Hepatocyte (in vitro differentiated cells): Measurements from ENCODE around the gene ANKRD39.

ENCODE experiments used
- EZH2 ChIP-seq: fragments of 200-600 bp; sonication (generic); IDR thresholded peaks from 2 replicates; pipeline ENCODE4 v1.6.1; 2016; ENCODE audit warnings: antibody characterized with exemption, mild to moderate bottlenecking, borderline replicate concordance
- TF ChIP-seq, protein P1 (sequence below): fragments of 200-600 bp; sonication (generic); IDR thresholded peaks from 2 replicates; pipeline ENCODE4 v1.5.1; 2016; ENCODE audit warnings: antibody characterized with exemption, mild to moderate bottlenecking; ENCODE audit not compliant: poor library complexity

DNA sequence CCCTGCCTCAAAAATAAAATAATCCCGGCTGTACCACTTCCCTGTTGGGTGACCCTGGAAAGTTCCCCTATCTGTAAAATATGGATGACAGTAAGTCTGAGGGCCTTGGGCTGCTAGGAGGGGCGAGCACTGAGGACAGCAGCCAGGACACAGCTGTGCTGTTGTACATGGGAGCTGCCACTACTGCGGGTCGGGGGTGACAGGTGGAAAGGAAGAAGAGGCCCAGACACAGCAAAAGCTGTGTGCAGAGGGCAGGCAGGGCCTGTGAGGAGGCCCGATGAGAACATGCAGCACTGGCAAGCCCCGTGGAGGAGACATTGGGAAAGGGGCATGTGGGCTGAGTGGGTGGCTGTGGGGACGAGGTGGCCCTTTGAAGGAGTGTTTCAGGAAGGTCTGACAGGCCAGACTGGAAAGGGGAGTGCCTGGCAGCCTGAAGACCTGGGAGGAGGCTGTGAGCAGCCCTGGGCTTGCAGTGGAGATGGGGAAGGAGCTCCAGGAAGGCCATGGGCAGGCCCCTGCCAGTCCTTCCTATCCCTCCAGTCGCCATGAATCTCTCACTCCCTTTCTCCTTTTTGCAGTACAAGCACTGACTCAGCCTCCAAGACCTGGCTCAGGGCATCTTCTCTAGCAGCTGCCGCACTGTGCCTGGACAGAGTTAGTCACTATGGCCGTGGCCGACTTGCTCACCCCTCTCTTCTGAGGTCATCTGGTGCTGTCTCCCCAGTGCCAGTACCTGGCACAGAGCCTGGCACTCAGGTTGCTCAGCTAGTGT, 41.0 kb upstream of the ANKRD39 start:
- TF ChIP-seq, protein P1, sequence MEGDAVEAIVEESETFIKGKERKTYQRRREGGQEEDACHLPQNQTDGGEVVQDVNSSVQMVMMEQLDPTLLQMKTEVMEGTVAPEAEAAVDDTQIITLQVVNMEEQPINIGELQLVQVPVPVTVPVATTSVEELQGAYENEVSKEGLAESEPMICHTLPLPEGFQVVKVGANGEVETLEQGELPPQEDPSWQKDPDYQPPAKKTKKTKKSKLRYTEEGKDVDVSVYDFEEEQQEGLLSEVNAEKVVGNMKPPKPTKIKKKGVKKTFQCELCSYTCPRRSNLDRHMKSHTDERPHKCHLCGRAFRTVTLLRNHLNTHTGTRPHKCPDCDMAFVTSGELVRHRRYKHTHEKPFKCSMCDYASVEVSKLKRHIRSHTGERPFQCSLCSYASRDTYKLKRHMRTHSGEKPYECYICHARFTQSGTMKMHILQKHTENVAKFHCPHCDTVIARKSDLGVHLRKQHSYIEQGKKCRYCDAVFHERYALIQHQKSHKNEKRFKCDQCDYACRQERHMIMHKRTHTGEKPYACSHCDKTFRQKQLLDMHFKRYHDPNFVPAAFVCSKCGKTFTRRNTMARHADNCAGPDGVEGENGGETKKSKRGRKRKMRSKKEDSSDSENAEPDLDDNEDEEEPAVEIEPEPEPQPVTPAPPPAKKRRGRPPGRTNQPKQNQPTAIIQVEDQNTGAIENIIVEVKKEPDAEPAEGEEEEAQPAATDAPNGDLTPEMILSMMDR, result no peak
- no peak for TF ChIP-seq EZH2
